Hematopoietic multipotent progenitor cell treated with erythropoietin and hydrocortisone succinate and interleukin-3 and kit ligand, for 17 days (in vitro differentiated cells): ENCODE measurements around the gene WWC1.

ENCODE experiments used
- DNase-seq: peaks from one replicate; pipeline ENCODE4 v3.0.0-alpha.2; 2015; ENCODE audit warnings: low spot score

The WWC1 gene

DNA sequence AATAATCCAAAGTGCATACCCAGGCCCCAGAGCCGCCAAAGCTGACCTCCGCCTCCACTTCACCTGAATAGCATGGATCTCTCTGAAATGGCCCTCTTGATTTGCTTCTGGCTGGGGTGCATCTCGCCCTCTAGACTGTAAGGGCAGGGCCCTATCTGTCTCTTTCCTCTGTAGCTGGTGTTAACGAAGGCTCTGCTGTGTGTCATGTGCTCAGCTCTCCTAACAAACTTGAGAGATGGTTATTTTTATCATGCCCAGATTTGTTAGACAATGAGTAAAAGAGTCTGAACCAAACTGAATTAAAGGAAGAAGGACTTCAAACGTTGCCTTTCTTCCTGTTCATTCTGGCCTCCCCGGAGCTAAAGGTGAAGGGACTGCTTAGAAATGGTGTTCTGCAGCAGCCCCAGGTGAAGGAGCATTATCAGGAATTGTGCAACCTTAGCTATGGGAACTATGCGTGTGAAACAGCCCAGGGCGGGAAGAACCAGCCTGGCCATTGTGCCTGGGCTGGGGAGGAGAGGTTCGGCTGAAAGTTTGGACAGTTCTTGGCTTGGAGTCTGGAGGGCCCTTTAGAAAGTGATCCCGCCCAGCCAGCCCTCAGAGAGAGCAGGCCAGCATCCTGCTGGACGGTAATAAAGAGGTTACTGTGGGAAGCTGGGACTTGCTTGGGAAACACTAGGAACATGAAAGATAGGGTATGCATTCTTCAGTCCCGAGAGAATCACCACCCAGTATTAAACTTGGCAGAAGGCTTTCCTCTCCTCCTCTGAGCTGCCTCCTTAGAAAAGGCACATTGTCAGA lies 73.5 kb downstream of the WWC1 start:
- DNase-seq, result no peak

GRCh38 chr5:168365581-168366081 lies 74.2 kb downstream of the WWC1 start:
- no peak for DNase-seq

GRCh38 chr5:168366116-168366515 lies 74.7 kb downstream of the WWC1 start:
- DNase-seq, result no peak

DNA sequence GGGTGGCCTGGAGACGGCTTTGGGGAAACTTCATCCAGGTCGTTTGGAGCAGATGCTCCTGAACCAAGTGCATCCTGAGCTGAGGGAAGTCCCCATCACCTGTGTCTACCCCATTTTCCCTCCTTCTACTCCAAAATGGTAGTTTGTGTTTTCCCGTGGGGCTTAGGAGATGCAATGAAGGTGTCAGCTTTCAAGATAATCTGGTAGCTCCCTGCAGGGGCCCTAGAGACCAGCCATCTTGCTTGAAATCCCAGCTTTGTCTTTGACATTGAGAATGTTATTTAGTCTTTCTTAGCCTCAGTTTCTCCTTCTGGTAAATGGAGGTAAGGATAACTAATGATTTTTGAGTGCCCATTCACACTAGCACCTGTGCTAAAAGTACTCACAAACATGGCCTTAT lies 77.4 kb downstream of the WWC1 start:
- DNase-seq, result no peak

DNA sequence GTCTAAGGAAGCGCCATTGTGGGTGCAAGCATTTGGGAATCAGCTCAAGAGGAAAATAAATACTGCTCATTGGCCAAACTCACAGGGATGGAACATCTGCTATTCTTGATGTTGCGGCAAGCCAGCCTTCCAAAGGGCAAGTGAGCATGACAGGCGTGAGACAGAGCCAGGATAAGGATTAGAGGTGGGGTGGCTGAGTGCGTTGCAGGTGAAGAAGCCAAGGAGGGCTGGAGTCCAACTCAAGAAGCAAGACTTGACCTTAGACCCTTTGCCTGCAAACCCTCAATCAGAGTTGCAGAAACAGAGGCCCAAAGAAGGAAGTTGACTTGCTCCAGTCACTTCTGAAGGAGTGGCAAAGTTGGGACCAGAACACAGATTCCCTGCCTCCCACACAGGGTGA lies 79.4 kb downstream of the WWC1 start:
- DNase-seq, result no peak

DNA sequence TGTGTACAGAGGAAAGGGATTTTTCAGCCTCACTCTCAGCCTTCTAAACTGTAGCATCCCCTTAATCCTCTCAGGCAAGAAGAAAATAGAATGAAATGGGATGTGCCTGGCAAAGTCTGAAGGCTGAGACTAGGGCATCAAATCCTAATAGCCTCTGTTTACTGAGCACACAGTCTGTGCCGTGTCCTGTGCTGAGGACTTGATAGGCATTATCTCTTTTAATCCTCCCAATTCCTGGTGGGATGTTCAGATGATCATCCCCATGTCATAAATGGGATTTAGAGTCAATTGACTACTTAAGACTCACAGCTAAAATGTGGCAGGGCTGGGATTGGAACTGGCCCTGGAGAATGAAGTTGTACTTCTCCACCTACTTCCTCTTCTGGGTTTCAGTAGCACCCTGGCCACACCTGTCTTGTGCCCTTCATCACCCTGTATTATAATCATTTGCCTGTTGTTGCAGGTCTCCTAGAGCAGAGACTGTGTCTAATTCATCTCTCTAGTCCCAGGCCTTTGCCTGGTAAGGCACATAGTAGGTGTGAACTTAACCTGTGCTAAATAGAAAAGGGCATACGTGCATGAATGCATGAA lies 81.0 kb downstream of the WWC1 start:
- DNase-seq, result no peak

GRCh38 chr5:168374532-168374931 lies 83.1 kb downstream of the WWC1 start:
- no peak for DNase-seq

GRCh38 chr5:168375214-168375613 lies 83.8 kb downstream of the WWC1 start:
- DNase-seq, result no peak

GRCh38 chr5:168377525-168377924 lies 86.1 kb downstream of the WWC1 start:
- no peak for DNase-seq

DNA sequence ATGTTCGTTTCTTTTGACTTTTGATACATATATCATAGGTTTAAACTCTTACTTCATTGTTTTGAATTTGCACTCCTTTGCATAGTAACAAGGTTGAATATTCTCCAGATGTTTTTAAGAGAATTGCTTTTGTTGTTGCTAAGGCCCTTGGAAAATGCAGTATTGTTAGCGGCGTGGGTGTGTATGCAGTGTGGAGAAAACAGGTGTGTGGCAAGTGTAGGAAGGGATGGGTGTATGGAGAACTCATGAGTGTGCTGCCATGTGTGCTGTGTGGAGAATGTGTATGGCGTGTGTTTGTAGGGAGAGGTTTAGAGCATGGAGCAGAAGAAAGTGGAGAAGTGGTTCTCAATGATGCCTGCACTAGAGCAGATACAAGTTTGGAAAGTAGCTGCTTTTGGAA lies 87.3 kb downstream of the WWC1 start:
- no peak for DNase-seq

GRCh38 chr5:168382421-168382820 lies 91.0 kb downstream of the WWC1 start:
- no peak for DNase-seq

GRCh38 chr5:168390491-168390890 lies 99.0 kb downstream of the WWC1 start:
- no peak for DNase-seq

GRCh38 chr5:168393773-168394172 lies 102.3 kb downstream of the WWC1 start:
- DNase-seq, result no peak

GRCh38 chr5:168400429-168401220 lies 109.2 kb downstream of the WWC1 start:
- no peak for DNase-seq

DNA sequence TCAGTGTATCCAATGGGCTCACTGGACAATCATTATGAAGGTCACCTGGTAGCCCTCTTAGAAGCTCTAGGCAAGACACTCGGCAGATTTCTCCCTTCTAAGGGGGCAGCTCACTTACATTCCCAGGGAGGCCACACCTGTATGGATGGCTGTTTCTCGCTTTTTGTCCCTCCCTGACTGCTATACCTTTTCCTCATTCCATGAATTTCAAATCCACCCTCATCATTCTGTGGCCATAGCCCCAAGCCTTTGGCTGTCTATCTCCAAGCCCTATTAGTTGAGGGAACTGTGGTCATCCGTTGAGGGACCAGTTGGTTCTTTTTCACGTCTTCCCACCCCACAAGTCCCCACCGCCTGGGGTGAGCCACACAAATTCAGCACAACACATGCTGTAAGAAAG lies 109.8 kb downstream of the WWC1 start:
- no peak for DNase-seq

DNA sequence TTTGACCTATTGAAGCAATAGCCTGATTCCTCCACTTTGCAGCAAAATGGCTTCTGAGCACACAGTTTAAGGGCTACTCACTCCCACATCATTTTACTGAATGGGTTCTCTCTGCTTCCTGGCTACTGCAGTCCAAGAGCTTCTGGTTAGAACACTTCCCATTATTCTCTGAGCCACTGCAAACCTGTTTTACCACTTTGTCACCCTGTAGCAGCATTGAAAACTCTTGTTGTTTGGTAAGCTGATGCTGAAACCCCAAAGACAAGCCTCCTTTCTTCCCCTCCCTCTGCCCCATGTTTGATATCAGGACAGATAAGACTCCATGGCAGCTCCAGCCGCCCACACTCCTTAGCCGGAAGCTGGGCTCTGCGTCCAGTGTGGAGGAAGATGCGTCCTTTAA lies 110.4 kb downstream of the WWC1 start:
- DNase-seq, result no peak

DNA sequence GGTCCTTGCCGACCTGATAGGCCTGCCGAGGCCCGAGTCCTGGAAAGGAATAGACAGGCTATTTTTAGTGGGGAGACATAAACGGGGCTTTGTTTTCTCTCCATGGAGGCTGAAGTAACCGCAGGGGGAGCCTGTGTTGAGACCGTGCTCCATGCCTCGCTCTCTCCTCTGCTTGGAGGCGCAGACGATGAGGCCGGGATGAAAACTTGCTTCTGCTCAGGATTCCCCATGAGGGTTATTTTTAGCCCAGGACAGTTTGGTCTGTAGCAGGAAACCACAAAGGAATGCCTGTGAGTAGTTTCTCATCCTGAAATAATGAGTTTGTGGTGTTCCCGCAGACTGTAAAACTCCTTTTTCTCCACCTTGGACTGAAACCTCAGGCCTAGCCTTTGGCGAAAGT lies 112.9 kb downstream of the WWC1 start:
- no peak for DNase-seq

DNA sequence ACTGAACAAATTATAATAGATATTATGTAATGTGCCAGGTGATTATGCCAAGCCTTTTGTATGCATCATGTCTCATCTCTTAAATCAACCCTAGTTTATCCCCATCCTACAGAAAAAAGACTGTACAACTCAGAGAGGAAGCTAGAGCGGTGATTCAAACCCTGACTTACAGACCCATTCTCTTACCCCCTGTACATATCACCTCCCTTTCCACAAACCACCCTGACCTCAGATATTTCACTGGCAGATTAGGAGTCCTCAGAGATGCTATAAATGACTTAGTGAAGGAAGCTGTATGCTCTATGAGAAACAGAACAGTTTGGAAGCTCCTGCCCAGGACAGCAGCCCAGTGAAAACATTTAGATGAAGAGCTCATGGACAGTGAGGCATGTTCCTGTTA lies 115.8 kb downstream of the WWC1 start:
- DNase-seq, result no peak

- DNase-seq, result no peak
Measured at GRCh38 chr5:168408561-168409305, 117.3 kb downstream of the WWC1 start.

DNA sequence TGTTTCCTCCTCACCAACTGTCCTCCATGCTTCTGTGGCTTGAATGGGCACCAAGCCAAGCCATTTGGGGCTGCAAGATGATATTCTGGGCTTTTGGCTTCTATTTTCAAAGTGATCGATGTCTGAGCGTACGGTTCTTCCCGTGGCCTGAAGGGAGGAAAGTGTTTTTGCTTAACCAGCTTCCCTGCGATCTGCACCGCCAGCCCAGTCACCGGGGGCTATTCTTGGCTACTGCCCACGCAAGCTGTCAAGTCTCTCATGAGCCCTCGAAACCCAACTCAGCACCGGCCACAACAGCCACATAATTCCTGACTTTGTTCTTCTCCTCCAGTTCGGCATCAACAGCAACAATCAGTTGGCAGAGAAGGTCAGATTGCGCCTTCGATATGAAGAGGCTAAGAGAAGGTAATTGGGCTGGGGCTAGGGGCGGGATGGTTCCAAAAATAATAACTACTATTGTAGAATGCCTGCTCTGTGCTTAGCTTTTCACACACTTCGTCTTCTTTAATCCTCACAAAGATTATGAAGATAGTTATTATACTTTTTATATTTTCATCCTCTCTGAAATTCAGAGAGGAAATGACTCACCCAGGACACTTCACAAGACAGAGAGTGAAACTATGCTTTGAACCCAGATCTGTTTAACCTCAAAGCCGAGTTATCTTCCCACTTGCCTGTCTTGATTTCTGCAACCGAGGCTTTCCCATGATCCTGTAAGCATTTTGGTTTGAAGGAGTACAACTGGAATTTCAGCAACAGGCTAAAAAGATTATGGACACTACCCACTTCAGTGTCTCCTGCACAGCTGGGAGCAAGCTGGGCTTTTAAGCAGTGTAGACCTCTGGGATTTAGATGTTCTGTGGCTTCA lies 118.4 kb downstream of the WWC1 start:
- DNase-seq, result no peak

- no peak for DNase-seq
Measured at GRCh38 chr5:168411871-168412270, 120.4 kb downstream of the WWC1 start.
